ENCODE measurements around the gene NAV3. TPM values are rescaled to one million over a fixed set of nuclear protein-coding genes. Genes with fewer than 3 reads are reported as not detected.

The NAV3 gene
- total RNA-seq, 1 experiment from 2014 or later: 18.0 TPM

GRCh38 chr12:78176643-78177042, 345.9 kb downstream of the NAV3 start:
- intact Hi-C loops (cut with micrococcal nuclease; ENCODE audit: unreplicated experiment): no loop called here
- Histone ChIP-seq H3K36me3 (ENCODE audit: insufficient read depth, low read length, poor library complexity, severe bottlenecking) (no peaks in the 10 kb centered on the region), H3K9me3 (ENCODE audit: low read depth, low read length, poor library complexity, severe bottlenecking) (no peaks in the 10 kb centered on the region), H3K27me3 (replicated peaks; ENCODE audit: insufficient read depth, low read depth, low read length, poor library complexity) (no peaks in the 10 kb centered on the region), H3K4me1 (ENCODE audit: insufficient read depth, low read length, poor library complexity, severe bottlenecking) (peaks cover 2% of the 10 kb centered on the region), H3K27ac (ENCODE audit: low read depth, low read length, poor library complexity, severe bottlenecking) (no peak overlapping the region), H3K4me3 (ENCODE audit: low read depth, low read length, poor library complexity, severe bottlenecking) (no peak overlapping the region)
- ChIA-PET CTCF (no interaction called here), POLR2A (ENCODE audit: low non-redundant PET) (no interaction called here)
- no peak for DNase-seq (ENCODE audit: low spot score)
- TF ChIP-seq EZH2 (IDR thresholded peaks at IDR 0.05; ENCODE audit: borderline replicate concordance, low read depth, low read length, poor library complexity, severe bottlenecking) (no peak), CTCF (conservative IDR thresholded peaks at IDR 0.05; ENCODE audit: low read depth, low read length) (no peak)
- no TSS peak for BruUV-seq (replicated peaks)

DNA sequence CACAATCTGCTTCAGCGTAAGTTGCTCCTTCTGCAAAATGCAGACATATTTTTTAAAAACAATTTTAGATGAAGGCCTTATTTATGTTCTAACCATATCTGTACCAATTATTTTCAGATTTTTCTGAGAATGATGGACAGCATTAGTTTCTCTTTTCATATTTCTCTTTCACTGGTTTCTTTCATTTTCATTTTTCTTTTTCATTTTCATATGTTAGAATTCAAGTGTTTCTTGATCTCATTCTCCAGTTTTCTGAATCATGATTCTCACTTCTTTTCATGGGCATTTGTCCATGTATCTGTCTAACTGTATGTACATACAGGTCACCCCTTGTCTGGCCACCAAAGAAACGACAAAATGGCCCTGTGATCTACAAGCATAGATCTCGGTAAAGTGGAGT, 346.6 kb downstream of the NAV3 start:
- no peak for DNase-seq (ENCODE audit: low spot score)
- Histone ChIP-seq H3K4me1 (ENCODE audit: insufficient read depth, low read length, poor library complexity, severe bottlenecking) (no peaks in the 10 kb centered on the region), H3K36me3 (ENCODE audit: insufficient read depth, low read length, poor library complexity, severe bottlenecking) (no peaks in the 10 kb centered on the region), H3K27me3 (replicated peaks; ENCODE audit: insufficient read depth, low read depth, low read length, poor library complexity) (no peaks in the 10 kb centered on the region), H3K27ac (ENCODE audit: low read depth, low read length, poor library complexity, severe bottlenecking) (no peak overlapping the region), H3K9me3 (ENCODE audit: low read depth, low read length, poor library complexity, severe bottlenecking) (no peaks in the 10 kb centered on the region), H3K4me3 (ENCODE audit: low read depth, low read length, poor library complexity, severe bottlenecking) (no peak overlapping the region)
- intact Hi-C loops (cut with micrococcal nuclease; ENCODE audit: unreplicated experiment): no loop called here
- ChIA-PET CTCF (no interaction called here), POLR2A (ENCODE audit: low non-redundant PET) (no interaction called here)
- TF ChIP-seq EZH2 (IDR thresholded peaks at IDR 0.05; ENCODE audit: borderline replicate concordance, low read depth, low read length, poor library complexity, severe bottlenecking): no peak
- TF ChIP-seq CTCF (conservative IDR thresholded peaks at IDR 0.05; ENCODE audit: low read depth, low read length): no peak
- BruUV-seq (replicated peaks): no TSS peak

- no peak overlapping the region for H3K27ac ChIP-seq (ENCODE audit: low read depth, low read length, poor library complexity, severe bottlenecking)
- H3K9me3 ChIP-seq (ENCODE audit: low read depth, low read length, poor library complexity, severe bottlenecking): no peaks in the 10 kb centered on the region
- H3K4me1 ChIP-seq (ENCODE audit: insufficient read depth, low read length, poor library complexity, severe bottlenecking): no peaks in the 10 kb centered on the region
- no peaks in the 10 kb centered on the region for H3K27me3 ChIP-seq (replicated peaks; ENCODE audit: insufficient read depth, low read depth, low read length, poor library complexity)
- no peak for DNase-seq (ENCODE audit: low spot score)
- no peaks in the 10 kb centered on the region for H3K36me3 ChIP-seq (ENCODE audit: insufficient read depth, low read length, poor library complexity, severe bottlenecking)
- ChIA-PET POLR2A (ENCODE audit: low non-redundant PET) (interaction anchor here (0.6 kb wide), 1 partner anchor 27 kb away, joined by 3 read pairs; no protein-coding TSS in a partner anchor), CTCF (no interaction called here)
- BruUV-seq (replicated peaks): no TSS peak
- intact Hi-C loops (cut with micrococcal nuclease; ENCODE audit: unreplicated experiment): no loop called here
- H3K4me3 ChIP-seq (ENCODE audit: low read depth, low read length, poor library complexity, severe bottlenecking): no peak overlapping the region
- no peak for TF ChIP-seq CTCF (conservative IDR thresholded peaks at IDR 0.05; ENCODE audit: low read depth, low read length)
- no peak for TF ChIP-seq EZH2 (IDR thresholded peaks at IDR 0.05; ENCODE audit: borderline replicate concordance, low read depth, low read length, poor library complexity, severe bottlenecking)
These were observed 348.7 kb downstream of the NAV3 start for GRCh38 chr12:78179346-78179745.

All from A673 (cell line).